BLaER1 treated with 17β-estradiol and CSF1 and Interleukin-3, amounts not matched to agents 10 nM and 100 nM (cell line): ENCODE measurements around the gene XYLT2.

ENCODE experiments used
- H3K27ac ChIP-seq, 11 experiments: shearing (Covaris generic); formaldehyde crosslinking; 2 replicates each; pipeline ENCODE4 v1.8.1; 2022
- H3K27me3 ChIP-seq, 11 experiments: shearing (Covaris generic); formaldehyde crosslinking; 2 replicates each; pipeline ENCODE4 v1.8.1; 2022
- H3K36me3 ChIP-seq, 11 experiments: shearing (Covaris generic); formaldehyde crosslinking; 2 replicates each; pipeline ENCODE4 v1.8.1; 2022
- H3K4me1 ChIP-seq, 10 experiments: shearing (Covaris generic); formaldehyde crosslinking; 2 replicates each; pipeline ENCODE4 v1.8.1; 2022
- H3K4me2 ChIP-seq, 11 experiments: shearing (Covaris generic); formaldehyde crosslinking; 2 replicates each; pipeline ENCODE4 v1.8.1; 2022
- H3K4me3 ChIP-seq, 10 experiments: shearing (Covaris generic); formaldehyde crosslinking; 2 replicates each; pipeline ENCODE4 v1.8.1; 2022
- H3K9ac ChIP-seq, 11 experiments: shearing (Covaris generic); formaldehyde crosslinking; 2 replicates each; pipeline ENCODE4 v1.8.1; 2022
- H3K9me3 ChIP-seq, 11 experiments: shearing (Covaris generic); formaldehyde crosslinking; replicated peaks in 1 of 11; 2 replicates each; pipeline ENCODE4 v1.8.1; 2022
- H4K20me1 ChIP-seq, 11 experiments: shearing (Covaris generic); formaldehyde crosslinking; 2 replicates each; pipeline ENCODE4 v1.8.1; 2022
- Cebpa-rat ChIP-seq, 11 experiments: shearing (Covaris generic); IDR thresholded peaks; 2 replicates each; pipeline ENCODE4 v1.8.1; 2022

XYLT2 gene

DNA sequence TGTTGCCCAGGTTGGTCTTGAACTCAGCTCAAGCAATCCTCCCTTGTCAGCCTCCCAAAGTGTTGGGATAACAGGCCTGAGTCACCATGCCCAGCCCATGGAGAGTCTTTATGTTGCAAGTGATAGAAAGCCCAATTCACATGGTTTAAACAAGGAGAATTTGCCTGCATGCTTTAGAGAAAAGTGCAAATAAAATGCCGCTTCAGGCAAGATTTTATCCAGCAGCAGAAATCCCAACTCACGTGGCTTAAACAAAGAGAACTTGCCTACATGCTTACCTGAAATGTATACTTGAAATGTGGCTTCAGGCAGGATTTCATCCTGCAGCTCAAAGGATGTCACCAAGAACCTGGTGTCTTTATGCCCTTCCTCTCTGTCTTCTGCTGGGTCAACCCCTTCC is 28.8 kb upstream of the XYLT2 start:
- Histone ChIP-seq H3K4me2 (no peak overlapping the region), H3K9me3 (no peaks in the 10 kb centered on the region), H3K36me3 (no peaks in the 10 kb centered on the region), H3K27me3 (no peaks in the 10 kb centered on the region), H3K9ac (no peak overlapping the region), H4K20me1 (no peaks in the 10 kb centered on the region), H3K4me1 (peaks cover 0 to 12% (median 4%) of the 10 kb centered on the region in 10 experiments; a peak in 9 of 20 replicates), H3K27ac (no peak overlapping the region), H3K4me3 (no peak overlapping the region)
- TF ChIP-seq Cebpa-rat (IDR thresholded peaks at IDR 0.05): no peak

DNA sequence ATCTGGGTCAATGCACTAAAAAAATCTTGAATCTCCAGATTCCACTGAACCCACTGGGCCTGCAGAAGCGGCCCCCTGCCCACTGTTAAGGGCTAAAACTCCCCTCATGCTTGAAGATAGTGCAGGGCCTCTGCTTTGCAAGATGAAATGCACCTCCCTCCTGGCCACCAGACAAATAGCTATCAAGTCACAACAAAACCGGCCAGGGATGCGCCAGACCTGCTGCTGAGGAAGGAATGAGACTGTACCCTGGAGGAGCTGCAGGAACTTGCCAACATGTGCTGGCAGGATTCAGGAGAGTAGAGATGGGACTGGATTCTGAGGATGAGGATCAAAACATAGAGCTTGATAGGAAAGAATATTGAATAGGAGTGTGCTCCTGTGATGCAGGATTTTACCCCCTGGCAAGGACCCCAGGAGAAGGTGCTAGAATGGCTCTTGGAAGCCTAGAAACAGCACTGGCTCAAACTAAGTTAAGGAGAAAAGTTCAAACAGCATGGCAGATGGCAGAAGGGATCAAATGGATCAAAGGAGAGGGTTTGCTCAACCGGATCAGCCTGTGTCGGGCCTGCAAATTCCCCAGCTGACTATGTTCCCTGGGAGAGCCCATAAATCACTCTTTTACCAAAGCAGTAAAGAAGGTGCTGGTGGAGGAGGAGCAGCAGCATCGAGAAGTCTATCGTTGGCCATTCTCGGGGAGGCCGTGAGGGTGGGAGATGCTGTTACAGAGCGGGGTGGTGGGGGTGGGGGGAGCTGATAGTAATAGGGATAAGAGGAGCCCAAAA is 27.2 kb upstream of the XYLT2 start:
- peaks cover 0 to 18% (median 10%) of the 10 kb centered on the region in 10 experiments; a peak in 11 of 20 replicates for H3K4me1 ChIP-seq
- no peak overlapping the region for H3K27ac ChIP-seq

DNA sequence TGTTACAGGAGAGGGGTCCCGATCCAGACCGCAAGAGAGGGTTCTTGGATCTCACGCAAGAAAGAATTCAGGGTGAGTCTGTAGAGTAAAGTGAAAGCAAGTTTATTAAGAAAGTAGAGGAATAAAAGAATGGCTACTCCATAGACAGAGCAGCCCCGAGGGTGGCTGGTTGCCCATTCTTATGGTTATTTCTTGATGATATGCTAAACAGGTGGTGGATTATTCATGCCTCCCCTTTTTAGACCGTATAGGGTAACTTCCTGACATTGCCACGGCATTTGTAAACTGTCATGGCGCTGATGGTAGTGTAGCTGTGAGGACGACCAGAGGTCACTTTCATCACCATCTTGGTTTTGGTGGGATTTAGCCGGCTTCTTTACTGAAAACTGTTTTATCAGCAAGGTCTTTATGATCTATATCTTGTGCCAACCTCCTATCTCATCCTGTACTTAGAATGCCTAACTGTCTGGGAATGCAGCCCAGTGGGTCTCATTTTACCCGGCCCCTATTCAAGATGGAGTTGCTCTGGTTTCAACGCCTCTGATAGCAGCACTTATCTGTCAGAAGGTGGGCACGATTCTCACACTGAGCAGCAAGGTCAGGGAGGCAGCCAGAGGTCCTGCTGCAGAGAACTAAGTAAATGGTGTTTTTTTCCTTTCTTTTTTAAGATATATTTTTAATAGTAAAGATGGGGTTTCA is 26.5 kb upstream of the XYLT2 start:
- Histone ChIP-seq H3K9ac (no peak overlapping the region), H3K4me3 (no peak overlapping the region), H4K20me1 (no peaks in the 10 kb centered on the region), H3K36me3 (no peaks in the 10 kb centered on the region), H3K4me1 (peaks cover 0 to 18% (median 10%) of the 10 kb centered on the region in 10 experiments; a peak in 11 of 20 replicates), H3K27ac (no peak overlapping the region), H3K4me2 (no peak overlapping the region), H3K27me3 (no peaks in the 10 kb centered on the region), H3K9me3 (no peaks in the 10 kb centered on the region)
- no peak for TF ChIP-seq Cebpa-rat (IDR thresholded peaks at IDR 0.05)

More for the DNA sequence above, 27.2 kb upstream of the XYLT2 start:
- Histone ChIP-seq H4K20me1 (no peaks in the 10 kb centered on the region), H3K36me3 (no peaks in the 10 kb centered on the region), H3K9ac (no peak overlapping the region), H3K27me3 (no peaks in the 10 kb centered on the region), H3K9me3 (no peaks in the 10 kb centered on the region), H3K4me3 (no peak overlapping the region), H3K4me2 (0 out of 22 replicates have a peak overlapping the region, but pooled peaks of 1 of the 11 experiments have one; percentile 2)
- TF ChIP-seq Cebpa-rat (IDR thresholded peaks at IDR 0.05): no peak

DNA sequence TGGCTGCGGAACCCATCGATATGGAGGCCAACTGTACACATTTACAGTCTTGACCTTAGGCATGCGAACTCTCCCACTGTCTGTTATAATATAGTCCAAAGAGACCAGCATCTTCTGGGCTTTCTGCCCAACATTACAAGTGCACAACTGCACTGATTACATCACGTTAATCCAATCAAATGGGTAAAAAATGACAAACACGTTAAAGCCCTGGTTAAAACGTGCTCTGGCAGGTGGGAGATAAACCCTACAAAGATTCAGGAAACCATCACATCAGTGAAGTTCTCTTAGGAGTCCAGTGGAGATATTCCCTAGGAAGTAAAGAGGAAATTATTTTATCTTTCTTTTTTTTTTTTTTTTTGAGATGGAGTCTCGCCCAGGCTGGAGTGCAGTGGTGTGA is 23.7 kb upstream of the XYLT2 start:
- no peak overlapping the region for H3K4me2 ChIP-seq
- H3K27me3 ChIP-seq: no peaks in the 10 kb centered on the region
- no peak overlapping the region for H3K4me3 ChIP-seq
- no peaks in the 10 kb centered on the region for H3K36me3 ChIP-seq
- H3K9ac ChIP-seq: no peak overlapping the region
- H3K27ac ChIP-seq: no peak overlapping the region
- no peak for TF ChIP-seq Cebpa-rat (IDR thresholded peaks at IDR 0.05)
- H3K9me3 ChIP-seq: no peaks in the 10 kb centered on the region
- no peaks in the 10 kb centered on the region for H4K20me1 ChIP-seq
- H3K4me1 ChIP-seq: peaks cover 0 to 24% (median 14%) of the 10 kb centered on the region in 10 experiments; a peak in 15 of 20 replicates

DNA sequence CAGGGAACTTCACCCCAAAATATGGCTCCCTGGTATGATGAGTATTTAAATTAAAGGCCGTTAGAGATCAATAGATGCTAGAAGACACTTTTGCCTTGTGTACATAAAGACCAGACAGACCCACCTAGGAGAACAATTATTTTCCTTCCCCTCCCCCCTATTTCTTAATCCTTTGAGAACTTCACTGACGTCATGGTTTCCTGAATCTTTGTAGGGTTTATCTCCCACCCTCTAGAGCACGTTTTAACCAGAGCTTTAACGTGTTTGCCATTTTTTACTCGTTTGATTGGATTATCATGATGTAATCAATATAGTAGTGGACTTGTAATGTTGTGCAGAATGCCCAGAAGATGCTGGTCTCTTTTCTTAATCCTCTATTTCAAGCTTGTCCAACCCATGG is 22.9 kb upstream of the XYLT2 start:
- no peak overlapping the region for H3K9ac ChIP-seq
- H3K27ac ChIP-seq: no peak overlapping the region
- H3K36me3 ChIP-seq: no peaks in the 10 kb centered on the region
- peaks cover 2 to 32% (median 22%) of the 10 kb centered on the region in 10 experiments for H3K4me1 ChIP-seq
- peak overlapping the region in 5 of 11 experiments; percentile 3 to 15 (median 13); a peak in 4 of 22 replicates for H3K4me2 ChIP-seq
- TF ChIP-seq Cebpa-rat (IDR thresholded peaks at IDR 0.05): no peak
- peaks cover 0 to 2% (median 0%) of the 10 kb centered on the region in 11 experiments; a peak in 1 of 22 replicates for H3K27me3 ChIP-seq
- no peaks in the 10 kb centered on the region for H3K9me3 ChIP-seq
- H4K20me1 ChIP-seq: no peaks in the 10 kb centered on the region
- no peak overlapping the region for H3K4me3 ChIP-seq

DNA sequence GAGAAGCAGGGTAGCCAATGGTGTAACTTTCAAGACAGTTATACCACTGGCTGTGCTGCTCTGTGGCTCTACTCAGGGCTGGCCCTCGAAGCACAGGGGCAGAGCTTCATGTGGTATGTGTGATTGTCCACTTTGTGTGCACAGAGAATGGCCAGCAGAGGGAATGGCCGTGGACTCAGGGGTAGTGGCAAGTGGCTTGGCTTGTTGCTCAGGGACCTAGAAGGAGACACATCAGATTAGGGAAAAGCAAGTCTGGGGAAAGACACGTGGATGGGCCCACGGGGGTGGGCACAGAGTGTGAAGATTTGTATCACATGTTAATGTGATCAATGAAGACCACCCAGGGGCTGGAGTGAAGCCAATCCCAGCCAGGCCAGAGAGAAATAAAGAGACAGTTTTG is 20.0 kb upstream of the XYLT2 start:
- H3K9ac ChIP-seq: no peak overlapping the region
- no peaks in the 10 kb centered on the region for H3K36me3 ChIP-seq
- no peaks in the 10 kb centered on the region for H3K9me3 ChIP-seq
- TF ChIP-seq Cebpa-rat (IDR thresholded peaks at IDR 0.05): no peak
- no peak overlapping the region for H3K4me3 ChIP-seq
- no peak overlapping the region for H3K27ac ChIP-seq
- peak overlapping the region in 2 of 11 experiments; percentile 78 to 81; a peak in 2 of 22 replicates for H3K4me2 ChIP-seq
- H3K27me3 ChIP-seq: peaks cover 0 to 4% (median 0%) of the 10 kb centered on the region in 11 experiments; a peak in 1 of 22 replicates
- H3K4me1 ChIP-seq: peaks cover 25 to 49% (median 45%) of the 10 kb centered on the region in 10 experiments
- no peaks in the 10 kb centered on the region for H4K20me1 ChIP-seq

DNA sequence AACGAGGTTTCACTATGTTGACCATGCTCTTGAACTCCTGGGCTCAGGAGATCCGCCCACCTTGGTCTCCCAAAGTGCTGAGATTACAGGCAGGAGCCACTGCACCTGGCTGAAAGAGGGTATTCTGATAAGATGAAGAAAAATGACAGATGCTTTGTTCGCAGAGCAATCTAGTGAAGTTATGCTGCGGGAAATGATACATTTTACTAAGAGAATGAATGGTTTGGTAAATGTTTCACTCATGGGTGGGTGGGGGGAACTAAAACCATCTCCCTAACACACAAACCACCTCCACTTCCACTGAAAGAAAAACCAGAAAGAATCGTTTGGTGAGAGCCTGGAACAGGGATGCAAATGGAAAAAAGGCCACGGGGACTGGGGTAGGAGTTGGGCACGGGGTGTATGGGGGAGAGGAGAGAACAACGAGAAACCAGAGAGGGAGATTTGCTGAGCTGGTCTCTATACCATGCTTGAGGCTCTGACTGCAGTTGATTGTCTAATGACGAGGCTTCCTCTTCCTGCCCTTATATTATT is 19.0 kb upstream of the XYLT2 start:
- Histone ChIP-seq H3K4me3 (no peak overlapping the region), H4K20me1 (no peaks in the 10 kb centered on the region), H3K9me3 (no peaks in the 10 kb centered on the region), H3K9ac (no peak overlapping the region), H3K4me1 (peaks cover 25 to 51% (median 48%) of the 10 kb centered on the region in 10 experiments), H3K27me3 (peaks cover 0 to 4% (median 0%) of the 10 kb centered on the region in 11 experiments; a peak in 1 of 22 replicates), H3K4me2 (peak overlapping the region in 9 of 11 experiments; percentile 7 to 81 (median 75); a peak in 16 of 22 replicates), H3K27ac (peak overlapping the region in 2 of 11 experiments; percentile 58 to 67; a peak in 2 of 22 replicates), H3K36me3 (no peaks in the 10 kb centered on the region)
- no peak for TF ChIP-seq Cebpa-rat (IDR thresholded peaks at IDR 0.05)

DNA sequence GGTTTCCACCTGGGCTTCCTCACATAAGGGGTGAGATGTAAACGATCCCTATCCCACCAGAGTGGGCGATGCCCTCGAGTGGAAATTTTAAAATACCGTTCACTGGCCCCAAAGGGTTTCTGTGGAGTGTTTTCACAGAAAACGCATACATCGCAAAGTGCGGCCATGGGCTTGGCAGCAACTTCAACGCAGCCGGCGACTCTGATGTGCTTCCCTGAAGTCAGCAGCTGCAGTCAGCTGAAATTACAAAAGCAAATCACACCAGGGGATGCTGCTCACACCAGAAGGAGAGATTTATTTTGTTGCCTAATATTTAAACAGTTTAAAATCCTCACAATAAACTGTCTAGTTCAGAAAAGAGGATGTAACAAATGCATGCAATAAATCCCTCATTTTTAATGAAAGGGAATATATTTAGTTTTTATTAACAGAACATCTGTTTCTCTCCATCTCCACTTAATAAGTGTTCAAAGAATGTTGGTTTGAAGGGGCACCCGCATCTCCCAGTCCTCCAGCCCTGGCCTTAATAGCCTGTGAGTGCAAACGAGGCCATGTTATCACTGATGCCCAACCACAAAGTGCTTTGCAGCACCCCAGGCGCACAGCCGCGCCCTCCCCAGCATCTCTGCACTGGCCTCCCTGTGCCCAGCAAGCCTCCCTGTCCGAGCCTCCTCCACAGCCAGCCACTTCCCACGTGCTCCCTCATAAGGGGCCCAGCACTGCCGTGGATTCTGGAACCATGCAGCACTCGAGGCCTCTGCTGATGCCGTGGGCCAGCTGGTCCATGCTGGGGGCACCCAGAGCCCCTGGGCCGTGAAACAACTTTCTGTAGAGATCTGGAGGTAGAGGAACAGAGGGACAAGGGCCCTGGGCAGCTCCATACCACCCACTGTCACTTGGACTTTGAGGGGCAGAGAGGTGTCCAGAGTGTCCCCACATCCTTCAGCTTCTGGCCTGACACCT is 17.3 kb upstream of the XYLT2 start:
- H3K4me2 ChIP-seq: peak overlapping the region; percentile 71 to 81 (median 77)
- H3K4me1 ChIP-seq: peaks cover 36 to 66% (median 59%) of the 10 kb centered on the region in 10 experiments
- H4K20me1 ChIP-seq: no peaks in the 10 kb centered on the region
- H3K9me3 ChIP-seq: no peaks in the 10 kb centered on the region
- peak overlapping the region; percentile 3 to 68 (median 50); a peak in 15 of 22 replicates for H3K9ac ChIP-seq
- peaks cover 0 to 4% (median 0%) of the 10 kb centered on the region in 11 experiments; a peak in 1 of 22 replicates for H3K27me3 ChIP-seq
- peak overlapping the region in 5 of 11 experiments; percentile 24 to 67 (median 58); a peak in 8 of 22 replicates for H3K27ac ChIP-seq
- no peaks in the 10 kb centered on the region for H3K36me3 ChIP-seq
- TF ChIP-seq Cebpa-rat (IDR thresholded peaks at IDR 0.05): no peak
- H3K4me3 ChIP-seq: peak overlapping the region in 2 of 10 experiments; percentile 6 to 33; a peak in 2 of 20 replicates
